Fibroblast of mammary gland (primary cell): ENCODE data around the gene F10.

Experiments
- DNase-seq: peaks from one replicate; pipeline ENCODE4 v3.0.0-alpha.2; 2010; ENCODE audit warnings: low read depth
- H3K4me3 ChIP-seq: 2 replicates; pipeline ENCODE4 v1.5.1; 2011; ENCODE audit warnings: low read depth, mild to moderate bottlenecking, low read length, moderate library complexity; ENCODE audit not compliant: control insufficient read depth
- TF ChIP-seq, protein P1 (sequence below): conservative IDR thresholded peaks from 2 replicates; pipeline ENCODE4 v1.5.1; 2011; ENCODE audit warnings: low read depth, low read length, inconsistent platforms; ENCODE audit not compliant: control insufficient read depth, insufficient read depth

F10 gene

DNA sequence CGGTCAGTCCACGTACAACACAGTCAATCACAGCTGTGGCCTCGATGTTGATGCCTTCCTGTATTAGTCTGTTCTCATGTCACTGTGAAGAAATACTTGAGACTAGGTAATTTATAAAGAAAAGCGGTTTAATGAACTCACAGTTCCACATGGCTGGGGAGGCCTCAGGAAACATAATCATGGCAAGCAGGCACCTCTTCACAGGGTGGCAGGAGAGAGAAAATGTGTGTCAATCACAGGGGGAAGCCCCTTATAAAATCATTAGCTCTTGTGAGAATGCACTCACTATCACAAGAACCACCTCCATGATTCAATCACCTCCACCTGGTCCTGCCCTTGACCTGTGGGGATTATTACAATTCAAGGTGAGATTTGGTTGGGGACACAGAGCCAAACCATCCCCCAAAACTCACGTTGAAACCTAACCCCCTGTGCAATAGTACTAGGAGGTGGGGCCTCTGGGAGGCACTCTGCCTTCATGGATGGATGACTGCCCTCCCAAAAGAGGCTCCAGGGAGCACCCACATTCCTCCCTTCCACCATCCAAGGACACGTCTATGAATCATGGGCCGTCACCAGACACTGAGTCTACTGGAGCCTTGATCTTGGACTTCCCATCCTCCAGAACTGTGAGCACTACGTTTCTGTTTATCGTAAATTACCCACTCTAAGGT lies 33.5 kb downstream of the F10 start:
- peak; percentile 18 for DNase-seq
- TF ChIP-seq, protein P1, sequence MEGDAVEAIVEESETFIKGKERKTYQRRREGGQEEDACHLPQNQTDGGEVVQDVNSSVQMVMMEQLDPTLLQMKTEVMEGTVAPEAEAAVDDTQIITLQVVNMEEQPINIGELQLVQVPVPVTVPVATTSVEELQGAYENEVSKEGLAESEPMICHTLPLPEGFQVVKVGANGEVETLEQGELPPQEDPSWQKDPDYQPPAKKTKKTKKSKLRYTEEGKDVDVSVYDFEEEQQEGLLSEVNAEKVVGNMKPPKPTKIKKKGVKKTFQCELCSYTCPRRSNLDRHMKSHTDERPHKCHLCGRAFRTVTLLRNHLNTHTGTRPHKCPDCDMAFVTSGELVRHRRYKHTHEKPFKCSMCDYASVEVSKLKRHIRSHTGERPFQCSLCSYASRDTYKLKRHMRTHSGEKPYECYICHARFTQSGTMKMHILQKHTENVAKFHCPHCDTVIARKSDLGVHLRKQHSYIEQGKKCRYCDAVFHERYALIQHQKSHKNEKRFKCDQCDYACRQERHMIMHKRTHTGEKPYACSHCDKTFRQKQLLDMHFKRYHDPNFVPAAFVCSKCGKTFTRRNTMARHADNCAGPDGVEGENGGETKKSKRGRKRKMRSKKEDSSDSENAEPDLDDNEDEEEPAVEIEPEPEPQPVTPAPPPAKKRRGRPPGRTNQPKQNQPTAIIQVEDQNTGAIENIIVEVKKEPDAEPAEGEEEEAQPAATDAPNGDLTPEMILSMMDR, result no peak
- H3K4me3 ChIP-seq, result no peak overlapping the region

- H3K4me3 ChIP-seq, result no peak overlapping the region
- DNase-seq, result no peak
- TF ChIP-seq, protein P1, result no peak
Measured at GRCh38 chr13:113157206-113157928, 34.8 kb downstream of the F10 start.

DNA sequence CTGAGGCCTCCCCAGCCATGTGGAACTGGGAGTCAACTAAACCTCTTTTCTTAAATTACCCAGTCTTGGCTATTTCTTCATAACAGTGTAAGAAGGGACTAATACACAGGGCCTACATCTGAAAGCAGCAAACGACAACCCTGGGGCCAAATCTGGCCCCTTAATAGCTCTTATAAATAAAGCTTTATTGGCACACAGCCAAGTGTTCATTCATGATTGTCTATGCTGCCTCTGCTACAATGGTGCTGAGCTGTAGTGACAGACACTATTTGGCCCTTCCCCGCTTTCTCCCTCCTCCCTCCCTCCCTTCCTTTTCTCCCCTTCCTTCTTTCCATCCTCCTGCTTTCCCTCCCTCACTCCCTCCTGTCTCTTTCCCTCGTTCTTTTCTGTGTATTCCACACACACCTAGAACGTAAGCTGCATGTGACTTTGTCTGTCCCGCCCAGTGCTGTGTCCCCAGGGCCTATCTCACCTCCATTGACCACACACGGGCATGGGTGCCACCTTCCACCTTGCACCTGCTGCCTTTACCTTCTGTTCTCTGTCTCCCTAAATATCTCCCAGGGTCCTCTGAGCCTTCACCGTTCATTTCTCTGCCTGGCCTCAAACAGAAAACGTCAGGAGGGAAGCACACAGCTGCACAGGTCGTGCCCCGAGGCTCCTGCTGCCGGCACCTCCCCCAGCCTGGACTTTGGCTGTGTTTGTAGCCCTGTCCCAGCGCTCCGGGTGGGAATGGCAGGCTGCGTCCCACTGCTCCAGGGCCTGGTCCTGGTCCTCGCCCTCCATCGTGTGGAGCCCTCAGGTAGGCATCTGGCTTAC lies 35.5 kb downstream of the F10 start, which contains the start of gene PROZ:
Gene PROZ, plus strand, starts transcription at position 720 of the 819 bp plus-strand sequence. Its CDS starts 13 bp downstream, at position 733.
- no peak within 1 kb of the TSS for H3K4me3 ChIP-seq
- no peak for DNase-seq
- TF ChIP-seq, protein P1, result no peak

- TF ChIP-seq, protein P1, result no peak
- no peak overlapping the region for H3K4me3 ChIP-seq
- no peak for DNase-seq
Measured at GRCh38 chr13:113158946-113159345, 36.3 kb downstream of the F10 start.

DNA sequence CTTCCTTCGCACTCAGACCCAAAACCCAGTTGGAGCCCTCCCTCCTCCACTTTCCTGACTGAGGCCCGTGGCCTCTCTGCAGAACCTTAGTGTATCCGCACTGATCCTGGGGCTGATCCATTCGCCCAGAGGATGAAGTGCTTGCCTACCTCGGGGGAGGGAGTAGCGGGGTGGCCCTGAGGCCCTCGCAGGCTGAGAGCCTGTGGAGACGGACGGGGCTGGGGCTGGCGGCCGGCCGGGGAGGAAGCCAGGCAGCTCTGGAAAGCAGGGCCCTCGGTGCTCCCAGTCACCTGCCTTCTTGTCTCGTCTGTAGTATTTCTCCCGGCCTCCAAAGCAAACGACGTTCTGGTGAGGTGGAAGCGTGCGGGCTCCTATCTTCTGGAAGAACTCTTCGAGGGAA lies 37.1 kb downstream of the F10 start:
- H3K4me3 ChIP-seq, result no peak overlapping the region
- no peak for DNase-seq
- TF ChIP-seq, protein P1, result no peak

- no peak for DNase-seq
- TF ChIP-seq, protein P1, result no peak
- no peak overlapping the region for H3K4me3 ChIP-seq
Measured at GRCh38 chr13:113160983-113161382, 38.4 kb downstream of the F10 start.
